BLaER1 treated with 17β-estradiol and CSF1 and Interleukin-3, amounts not matched to agents 10 nM and 100 nM (cell line): ENCODE data around the gene ELAC2.

Source experiments
- H3K27ac ChIP-seq, 11 experiments: shearing (Covaris generic); formaldehyde crosslinking; 2 replicates each; pipeline ENCODE4 v1.8.1; 2022
- H3K27me3 ChIP-seq, 11 experiments: shearing (Covaris generic); formaldehyde crosslinking; 2 replicates each; pipeline ENCODE4 v1.8.1; 2022
- H3K36me3 ChIP-seq, 11 experiments: shearing (Covaris generic); formaldehyde crosslinking; 2 replicates each; pipeline ENCODE4 v1.8.1; 2022
- H3K4me1 ChIP-seq, 10 experiments: shearing (Covaris generic); formaldehyde crosslinking; 2 replicates each; pipeline ENCODE4 v1.8.1; 2022
- H3K4me2 ChIP-seq, 11 experiments: shearing (Covaris generic); formaldehyde crosslinking; 2 replicates each; pipeline ENCODE4 v1.8.1; 2022
- H3K4me3 ChIP-seq, 10 experiments: shearing (Covaris generic); formaldehyde crosslinking; 2 replicates each; pipeline ENCODE4 v1.8.1; 2022
- H3K9ac ChIP-seq, 11 experiments: shearing (Covaris generic); formaldehyde crosslinking; 2 replicates each; pipeline ENCODE4 v1.8.1; 2022
- H3K9me3 ChIP-seq, 11 experiments: shearing (Covaris generic); formaldehyde crosslinking; replicated peaks in 1 of 11; 2 replicates each; pipeline ENCODE4 v1.8.1; 2022
- H4K20me1 ChIP-seq, 11 experiments: shearing (Covaris generic); formaldehyde crosslinking; 2 replicates each; pipeline ENCODE4 v1.8.1; 2022
- Cebpa-rat ChIP-seq, 11 experiments: shearing (Covaris generic); IDR thresholded peaks; 2 replicates each; pipeline ENCODE4 v1.8.1; 2022

ELAC2 gene

DNA sequence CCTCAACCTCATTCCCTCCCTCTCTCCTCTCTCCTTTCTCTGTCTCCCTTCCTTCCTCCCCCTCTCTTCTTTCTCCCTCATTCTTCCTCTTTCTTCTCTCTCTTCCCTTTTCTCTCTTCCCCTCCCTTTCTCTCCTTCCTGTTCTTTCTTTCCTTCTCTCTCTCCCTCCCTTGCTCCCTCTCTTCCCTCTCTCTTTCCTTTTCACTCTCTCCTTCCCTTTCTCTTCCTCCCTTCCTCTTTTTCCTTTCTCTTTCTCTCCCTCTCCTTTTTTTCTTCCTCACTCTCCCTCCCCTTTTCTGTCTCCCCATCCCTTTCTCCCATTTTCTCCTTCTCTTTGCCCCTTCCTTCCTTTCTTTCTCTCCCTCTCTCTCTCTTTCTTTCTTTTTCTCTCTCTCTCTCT is 7.9 kb upstream of the ELAC2 start:
- Histone ChIP-seq H3K4me1 (peaks cover 0 to 14% (median 6%) of the 10 kb centered on the region in 10 experiments; a peak in 10 of 20 replicates), H3K36me3 (no peaks in the 10 kb centered on the region), H3K9me3 (no peaks in the 10 kb centered on the region), H3K9ac (no peak overlapping the region), H4K20me1 (no peaks in the 10 kb centered on the region), H3K27me3 (no peaks in the 10 kb centered on the region), H3K27ac (no peak overlapping the region), H3K4me3 (no peak overlapping the region), H3K4me2 (peak overlapping the region in 5 of 11 experiments; percentile 19 to 52 (median 45); a peak in 7 of 22 replicates)
- TF ChIP-seq Cebpa-rat (IDR thresholded peaks at IDR 0.05): no peak

DNA sequence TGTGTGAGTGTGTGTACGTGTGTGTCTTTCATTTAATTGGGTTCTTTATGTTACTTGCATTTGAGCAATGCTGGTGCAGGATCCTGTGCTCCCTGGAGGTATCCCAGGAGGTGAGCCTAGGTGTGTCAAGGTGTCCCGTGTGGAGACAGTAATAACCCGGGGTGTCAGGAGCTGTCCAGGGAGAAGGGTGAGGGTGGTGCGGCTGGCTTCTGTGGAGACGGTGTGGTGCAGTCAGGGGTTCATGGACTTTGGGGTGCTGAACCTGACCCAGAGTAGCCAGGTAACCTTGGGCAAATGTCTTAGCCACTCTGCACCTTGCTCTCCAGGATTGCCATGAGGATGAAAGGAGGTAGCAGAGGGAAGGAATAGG is 7.4 kb upstream of the ELAC2 start:
- H3K4me2 ChIP-seq: peak overlapping the region in 5 of 11 experiments; percentile 19 to 52 (median 45); a peak in 7 of 22 replicates
- peaks cover 0 to 14% (median 6%) of the 10 kb centered on the region in 10 experiments; a peak in 10 of 20 replicates for H3K4me1 ChIP-seq
- no peaks in the 10 kb centered on the region for H3K36me3 ChIP-seq

DNA sequence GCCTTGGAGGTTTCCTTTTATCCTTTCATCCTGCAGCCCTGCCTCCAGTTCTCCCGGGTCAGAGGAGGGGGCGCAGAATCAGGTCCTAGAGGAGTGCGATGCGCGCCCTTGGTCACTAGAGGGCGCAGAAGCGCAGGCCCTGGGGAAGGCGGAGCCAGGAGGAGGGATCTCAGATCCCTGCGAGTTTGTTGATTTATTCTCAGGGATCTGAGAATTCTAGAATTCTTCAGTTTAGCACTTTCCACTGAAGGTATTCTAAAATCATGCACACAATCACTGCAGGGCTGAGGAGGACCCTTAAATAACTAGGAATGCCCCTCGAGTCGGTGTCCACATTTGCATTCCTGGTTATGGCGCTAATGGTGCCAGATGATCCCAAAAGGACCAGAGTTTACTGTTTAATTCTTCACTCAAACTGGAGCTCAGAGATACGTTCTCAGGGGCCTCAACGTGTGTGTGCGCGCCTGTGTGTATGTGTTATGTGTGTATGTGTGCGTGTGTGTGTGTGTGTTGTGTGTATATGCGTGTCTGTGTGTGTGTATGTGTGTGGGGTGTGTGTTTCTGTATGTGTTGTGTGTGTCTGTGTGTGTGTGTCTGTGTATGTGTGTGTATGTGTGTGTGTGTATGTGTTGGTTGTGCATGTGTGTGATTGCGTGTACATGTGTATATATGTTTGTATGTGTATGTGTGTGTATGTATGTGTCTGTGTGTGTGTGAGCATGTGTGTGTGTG is 6.9 kb upstream of the ELAC2 start:
- Histone ChIP-seq H3K27me3 (no peaks in the 10 kb centered on the region), H3K4me2 (peak overlapping the region in 6 of 11 experiments; percentile 12 to 69 (median 30); a peak in 7 of 22 replicates), H3K27ac (no peak overlapping the region), H3K9ac (no peak overlapping the region), H4K20me1 (no peaks in the 10 kb centered on the region), H3K9me3 (no peaks in the 10 kb centered on the region), H3K4me3 (0 out of 20 replicates have a peak overlapping the region, but pooled peaks of 1 of the 10 experiments have one; percentile 12), H3K4me1 (peaks cover 0 to 14% (median 6%) of the 10 kb centered on the region in 10 experiments; a peak in 10 of 20 replicates), H3K36me3 (no peaks in the 10 kb centered on the region)
- no peak for TF ChIP-seq Cebpa-rat (IDR thresholded peaks at IDR 0.05)

More for the DNA sequence above, 7.4 kb upstream of the ELAC2 start:
- H3K4me3 ChIP-seq: no peak overlapping the region
- no peak for TF ChIP-seq Cebpa-rat (IDR thresholded peaks at IDR 0.05)
- H4K20me1 ChIP-seq: no peaks in the 10 kb centered on the region
- H3K27me3 ChIP-seq: no peaks in the 10 kb centered on the region
- H3K27ac ChIP-seq: no peak overlapping the region
- no peaks in the 10 kb centered on the region for H3K9me3 ChIP-seq
- no peak overlapping the region for H3K9ac ChIP-seq

DNA sequence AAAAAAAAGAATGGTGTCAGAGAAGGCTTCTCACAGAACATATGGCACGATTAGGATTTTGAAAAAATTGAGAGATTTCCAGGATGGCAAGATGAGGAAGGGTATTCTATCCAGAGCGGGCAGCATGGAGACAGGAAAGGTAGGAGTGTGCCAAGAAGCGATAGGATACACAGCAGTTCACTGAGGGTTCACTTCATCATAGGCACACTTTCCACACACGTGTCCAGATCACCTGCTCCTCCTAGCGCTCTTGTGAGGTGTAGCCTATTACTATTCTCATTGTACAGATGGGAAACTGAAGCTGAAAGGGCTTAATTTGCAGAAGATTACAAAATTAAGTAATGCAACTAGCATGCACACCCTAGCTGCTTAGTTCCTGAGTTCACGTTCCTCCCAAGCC is 6.2 kb upstream of the ELAC2 start:
- H3K4me2 ChIP-seq: peak overlapping the region in 3 of 11 experiments; percentile 25 to 69 (median 36); a peak in 2 of 22 replicates

DNA sequence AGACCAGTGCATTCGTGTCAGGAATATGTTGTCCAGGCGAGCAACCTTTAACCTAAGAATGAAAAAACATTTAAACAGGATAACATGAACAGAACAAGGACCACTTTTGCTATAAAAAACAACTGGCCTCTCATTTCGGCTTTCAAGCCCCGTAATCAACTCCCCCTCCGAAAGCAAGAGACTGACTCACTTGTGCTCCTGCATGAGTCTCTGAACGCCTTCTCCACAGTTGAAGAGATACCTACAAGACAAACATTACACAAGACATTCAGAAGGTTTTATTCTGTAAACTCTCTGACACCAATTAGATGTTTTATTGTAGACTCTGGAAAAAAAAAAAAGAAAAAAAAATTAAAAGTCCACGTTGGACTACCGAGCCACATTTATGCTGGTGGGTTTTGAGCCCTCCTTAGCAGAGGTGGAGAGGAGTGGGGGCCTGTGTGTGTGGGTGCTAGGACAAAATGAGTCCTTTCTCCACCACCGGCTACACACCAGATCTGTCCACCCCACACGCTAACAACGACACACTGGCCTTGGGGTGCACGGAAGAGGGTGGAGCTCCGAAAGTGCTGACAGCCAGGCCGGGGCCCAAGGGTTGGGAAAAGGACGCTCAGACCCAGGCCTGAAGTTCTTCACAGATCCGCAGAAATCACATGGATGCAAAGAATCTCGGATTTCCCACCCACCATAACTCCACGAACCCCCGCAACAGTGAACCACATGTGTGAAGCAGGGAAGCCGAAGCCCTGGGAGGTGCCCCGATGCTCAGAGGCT is 759 bp downstream of the ELAC2 start:
- TF ChIP-seq Cebpa-rat (IDR thresholded peaks at IDR 0.05): no peak
- H4K20me1 ChIP-seq: peaks cover 0 to 40% (median 23%) of the 10 kb centered on the region in 11 experiments; a peak in 11 of 22 replicates
- peak overlapping the region; percentile 73 to 97 (median 90) for H3K4me2 ChIP-seq

More for the DNA sequence above, 6.2 kb upstream of the ELAC2 start:
- Histone ChIP-seq H3K36me3 (no peaks in the 10 kb centered on the region), H3K27ac (no peak overlapping the region), H4K20me1 (no peaks in the 10 kb centered on the region), H3K9ac (no peak overlapping the region), H3K27me3 (no peaks in the 10 kb centered on the region), H3K9me3 (no peaks in the 10 kb centered on the region), H3K4me3 (no peak overlapping the region), H3K4me1 (peaks cover 0 to 16% (median 7%) of the 10 kb centered on the region in 10 experiments; a peak in 14 of 20 replicates)
- TF ChIP-seq Cebpa-rat (IDR thresholded peaks at IDR 0.05): no peak

DNA sequence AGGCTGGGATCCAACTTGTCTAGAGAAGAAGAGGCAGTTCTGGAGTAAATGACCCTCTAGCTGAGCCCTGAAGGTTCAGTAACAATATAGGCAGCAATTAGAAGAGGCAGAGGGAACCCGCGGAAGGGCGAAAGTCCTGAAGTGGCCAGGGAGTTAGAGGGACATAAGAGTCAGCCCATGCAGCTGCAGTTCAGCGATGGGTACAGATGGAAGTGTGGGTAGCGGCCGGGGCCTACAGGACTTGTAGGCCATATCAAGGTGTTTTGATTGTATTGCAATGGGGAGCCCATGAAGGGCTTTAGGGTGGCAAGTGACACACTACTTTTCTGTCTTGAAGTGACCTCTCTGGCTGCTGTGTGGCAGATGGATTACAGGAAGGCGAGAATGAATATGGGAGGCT is 3.0 kb downstream of the ELAC2 start:
- Histone ChIP-seq H3K9ac (peak overlapping the region in 6 of 11 experiments; percentile 24 to 86 (median 34); a peak in 8 of 22 replicates), H3K36me3 (peaks cover 65 to 70% (median 69%) of the 10 kb centered on the region in 11 experiments), H3K4me1 (peaks cover 19 to 46% (median 40%) of the 10 kb centered on the region in 10 experiments), H3K9me3 (no peaks in the 10 kb centered on the region), H3K4me3 (no peak overlapping the region), H3K4me2 (peak overlapping the region in 3 of 11 experiments; percentile 10 to 56 (median 20); a peak in 4 of 22 replicates), H3K27ac (no peak overlapping the region), H4K20me1 (peaks cover 0 to 53% (median 33%) of the 10 kb centered on the region in 11 experiments; a peak in 12 of 22 replicates), H3K27me3 (no peaks in the 10 kb centered on the region)
- TF ChIP-seq Cebpa-rat (IDR thresholded peaks at IDR 0.05): no peak

More for the DNA sequence above, 759 bp downstream of the ELAC2 start:
- H3K27ac ChIP-seq: peak overlapping the region; percentile 55 to 88 (median 84)
- H3K9me3 ChIP-seq: no peaks in the 10 kb centered on the region
- H3K4me3 ChIP-seq: peak overlapping the region; percentile 89 to 100 (median 94)
- H3K4me1 ChIP-seq: peaks cover 19 to 46% (median 40%) of the 10 kb centered on the region in 10 experiments
- peak overlapping the region; percentile 82 to 92 (median 86) for H3K9ac ChIP-seq
- H3K27me3 ChIP-seq: no peaks in the 10 kb centered on the region
- peaks cover 43 to 47% (median 46%) of the 10 kb centered on the region in 11 experiments for H3K36me3 ChIP-seq

DNA sequence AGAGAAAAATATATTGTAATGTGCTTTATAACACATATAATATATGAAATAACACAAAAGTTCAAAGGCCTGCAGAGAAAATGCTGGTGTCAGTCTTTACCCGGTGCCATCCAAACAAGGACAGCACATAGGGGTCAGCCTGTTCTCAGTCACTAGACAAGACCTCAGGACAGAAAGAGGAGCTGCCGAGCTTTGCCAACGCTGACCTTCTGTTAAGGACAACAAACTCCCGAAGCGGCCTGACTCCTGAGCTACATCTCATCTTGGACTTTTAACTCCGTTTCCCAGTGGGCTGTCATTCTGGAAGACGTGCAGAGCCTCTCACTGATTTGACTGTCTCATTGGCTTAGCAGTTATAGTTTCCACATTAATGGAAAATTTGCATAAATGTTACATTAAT is 6.9 kb downstream of the ELAC2 start:
- TF ChIP-seq Cebpa-rat (IDR thresholded peaks at IDR 0.05): no peak
- H3K4me1 ChIP-seq: peaks cover 3 to 28% (median 21%) of the 10 kb centered on the region in 10 experiments

DNA sequence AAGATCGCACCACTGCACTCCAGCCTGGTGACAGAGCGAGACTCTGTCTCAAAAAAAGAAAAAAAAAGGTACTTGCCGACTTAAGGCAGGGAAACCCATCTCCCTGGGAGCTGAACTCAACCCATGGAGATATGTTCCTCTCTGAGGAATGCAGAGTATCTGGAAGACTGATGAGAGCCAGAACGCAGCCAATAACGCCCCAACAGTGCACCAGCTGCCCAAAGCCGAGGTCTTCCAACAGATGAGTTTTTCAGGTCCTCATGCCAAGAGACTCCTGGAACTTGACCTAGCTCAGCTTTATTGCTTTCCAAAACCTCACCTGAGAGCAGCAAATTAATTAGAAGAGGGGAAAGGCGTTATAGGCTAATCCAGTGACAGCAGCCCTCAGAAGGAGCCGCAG is 9.4 kb downstream of the ELAC2 start:
- Histone ChIP-seq H3K4me2 (no peak overlapping the region), H3K27me3 (no peaks in the 10 kb centered on the region), H3K9ac (no peak overlapping the region), H3K4me3 (no peak overlapping the region), H3K4me1 (peaks cover 0 to 5% (median under 1%) of the 10 kb centered on the region in 10 experiments; a peak in 11 of 20 replicates), H3K36me3 (peaks cover 94 to 100% (median 98%) of the 10 kb centered on the region in 11 experiments), H3K9me3 (no peaks in the 10 kb centered on the region), H4K20me1 (peaks cover 3 to 56% (median 28%) of the 10 kb centered on the region in 11 experiments; a peak in 20 of 22 replicates), H3K27ac (no peak overlapping the region)
- TF ChIP-seq Cebpa-rat (IDR thresholded peaks at IDR 0.05): no peak

More for the DNA sequence above, 6.9 kb downstream of the ELAC2 start:
- H4K20me1 ChIP-seq: peaks cover 0 to 50% (median 26%) of the 10 kb centered on the region in 11 experiments; a peak in 11 of 22 replicates
- no peak overlapping the region for H3K4me2 ChIP-seq
- no peaks in the 10 kb centered on the region for H3K9me3 ChIP-seq
- H3K9ac ChIP-seq: no peak overlapping the region; a peak in 1 of 22 replicates
- H3K27me3 ChIP-seq: no peaks in the 10 kb centered on the region
- H3K36me3 ChIP-seq: peaks cover 94 to 100% (median 98%) of the 10 kb centered on the region in 11 experiments
- H3K27ac ChIP-seq: no peak overlapping the region
- no peak overlapping the region for H3K4me3 ChIP-seq
